Mucosa of descending colon (tissue), 3 donors: Measurements from ENCODE around the gene MRTFB. TPM values are rescaled to one million over a fixed set of nuclear protein-coding genes. Genes with fewer than 3 reads are reported as not detected.

Experiments
- ATAC-seq: fragments of 200-7000 bp; cut with Tn5 transposase; one replicate; pipeline ENCODE4 v1.9.1; 2020; ENCODE audit warnings: mild to moderate bottlenecking, moderate library complexity
- DNase-seq, 3 donors: peaks; one replicate each; pipeline ENCODE4 v3.0.0-alpha.2; 2020
- H3K36me3 ChIP-seq: fragments of 200-600 bp; one replicate; pipeline ENCODE4 v1.8.0; 2021; ENCODE audit warnings: low read depth, mild to moderate bottlenecking
- H3K4me1 ChIP-seq: fragments of 200-600 bp; one replicate; pipeline ENCODE4 v1.8.0; 2021; ENCODE audit warnings: low read depth, mild to moderate bottlenecking
- H3K4me3 ChIP-seq: fragments of 200-600 bp; one replicate; pipeline ENCODE4 v1.8.0; 2021; ENCODE audit warnings: mild to moderate bottlenecking
- H3K9me3 ChIP-seq: fragments of 200-600 bp; one replicate; pipeline ENCODE4 v1.8.0; 2021; ENCODE audit warnings: mild to moderate bottlenecking
- CTCF ChIP-seq: fragments of 200-600 bp; IDR thresholded peaks from one replicate; pipeline ENCODE4 v1.8.0; 2022; ENCODE audit warnings: antibody characterized with exemption, mild to moderate bottlenecking
- intact Hi-C, 2 donors: fragments of 100-400 bp; cut with DNase I in 1 of 2; cut with micrococcal nuclease in 1 of 2; formaldehyde crosslinking; loops; one replicate each; pipeline versions ENCODE4 v1.11.0 to v1.11.1; 2022; cut with DNase I, micrococcal nuclease
- total RNA-seq, 3 donors: library from RNA; stranded (reverse); fragmentation: NEBNext Ultra II Directional in 2 of 3; extraction: Animal tissue kit (Norgen Biotek cat#: 25700) in 2 of 3; gene quantifications; one replicate each; pipeline versions ENCODE4 v1.2.1 to v1.2.4, GENCODE V29; 2021 to 2023
- donor health status: DM: no; HTN: no; CAD: no; lungs with moderate emphysema.
- donor health status: DM: no; HTN: no; CAD: no.
- donor health status: DM: no; HTN: yes; CAD: no.

Gene MRTFB
- total RNA-seq, 3 donors from 2014 or later, result 40.0 to 49.9 (median 40.0) TPM

- intact Hi-C loops, result no loop called here
Observed at GRCh38 chr16:14244196-14245010, 173.3 kb downstream of the MRTFB start.

GRCh38 chr16:14248791-14249190 is 177.7 kb downstream of the MRTFB start:
- H3K4me3 ChIP-seq, result no peak overlapping the region
- no peak for DNase-seq
- TF ChIP-seq CTCF, result no peak
- H3K36me3 ChIP-seq, result no peaks in the 10 kb centered on the region
- ATAC-seq, result no peak
- no peaks in the 10 kb centered on the region for H3K9me3 ChIP-seq
- no peaks in the 10 kb centered on the region for H3K4me1 ChIP-seq
- intact Hi-C loops, result no loop called here

More at GRCh38 chr16:14244196-14245010, 173.3 kb downstream of the MRTFB start:
- Histone ChIP-seq H3K4me3 (no peak overlapping the region), H3K4me1 (no peaks in the 10 kb centered on the region), H3K36me3 (no peaks in the 10 kb centered on the region), H3K9me3 (no peaks in the 10 kb centered on the region)
- no peak for TF ChIP-seq CTCF
- ATAC-seq (no peak), DNase-seq (no peak)

GRCh38 chr16:14249291-14250032 is 178.3 kb downstream of the MRTFB start:
- Histone ChIP-seq H3K4me3 (no peak overlapping the region), H3K36me3 (no peaks in the 10 kb centered on the region), H3K9me3 (no peaks in the 10 kb centered on the region), H3K4me1 (no peaks in the 10 kb centered on the region)
- intact Hi-C loops, result loop anchor here in 1 of 2 donors (5.0 kb wide), 1 partner anchor 278 kb away; no protein-coding TSS in a partner anchor
- peak in 1 of 3 donors; percentile 66 for DNase-seq
- peak; percentile 72 for TF ChIP-seq CTCF
- peak; percentile 38 for ATAC-seq

- ATAC-seq (no peak), DNase-seq (no peak)
- Histone ChIP-seq H3K36me3 (no peaks in the 10 kb centered on the region), H3K4me3 (no peak overlapping the region), H3K4me1 (no peaks in the 10 kb centered on the region), H3K9me3 (no peaks in the 10 kb centered on the region)
- TF ChIP-seq CTCF, result no peak
- intact Hi-C loops, result loop anchor here in 1 of 2 donors (5.0 kb wide), 1 partner anchor 276 kb away; no protein-coding TSS in a partner anchor
Observed at GRCh38 chr16:14251419-14251818, 180.3 kb downstream of the MRTFB start.

- Histone ChIP-seq H3K4me1 (no peaks in the 10 kb centered on the region), H3K9me3 (no peaks in the 10 kb centered on the region), H3K36me3 (no peaks in the 10 kb centered on the region), H3K4me3 (no peak overlapping the region)
- TF ChIP-seq CTCF, result no peak
- intact Hi-C loops, result loop anchor here in 1 of 2 donors (5.0 kb wide), 1 partner anchor 274 kb away; no protein-coding TSS in a partner anchor
- ATAC-seq, result no peak
- DNase-seq, result no peak
Observed at GRCh38 chr16:14252860-14253259, 181.7 kb downstream of the MRTFB start.
